Ecto neural progenitor cell (in vitro differentiated cells): ENCODE data around the gene VPS13D.
"Not testable (repeated sequence)": the region's sequence is repeated elsewhere in the genome, so short reads cannot be mapped to it uniquely, and the experiment has no call there.

ENCODE experiments used
- DNase-seq: peaks from one replicate; pipeline ENCODE4 v3.0.0-alpha.2; 2018; ENCODE audit warnings: low spot score

VPS13D gene

GRCh38 chr1:12201352-12202189 lies 28.3 kb upstream of the VPS13D start:
- no peak for DNase-seq

- no peak for DNase-seq
These were observed 27.7 kb upstream of the VPS13D start for GRCh38 chr1:12202190-12202497.

- DNase-seq, result no peak
These were observed 27.3 kb upstream of the VPS13D start for GRCh38 chr1:12202577-12202976.

GRCh38 chr1:12203216-12204007 lies 26.4 kb upstream of the VPS13D start:
- DNase-seq, result no peak

- no peak for DNase-seq
These were observed 25.7 kb upstream of the VPS13D start for GRCh38 chr1:12204140-12204539.

GRCh38 chr1:12204754-12205658 lies 24.8 kb upstream of the VPS13D start:
- DNase-seq, result no peak

- no peak for DNase-seq
These were observed 23.6 kb upstream of the VPS13D start for GRCh38 chr1:12206238-12206637.

GRCh38 chr1:12206792-12207424 lies 22.9 kb upstream of the VPS13D start:
- DNase-seq, result no peak

GRCh38 chr1:12208271-12208670 lies 21.6 kb upstream of the VPS13D start:
- DNase-seq, result no peak

GRCh38 chr1:12208764-12209494 lies 20.9 kb upstream of the VPS13D start:
- DNase-seq, result peak; percentile 93

GRCh38 chr1:12209495-12209832 lies 20.4 kb upstream of the VPS13D start:
- DNase-seq, result no peak

GRCh38 chr1:12215118-12215961 lies 14.5 kb upstream of the VPS13D start:
- DNase-seq, result no peak

GRCh38 chr1:12219800-12220199 lies 10.0 kb upstream of the VPS13D start:
- no peak for DNase-seq

- DNase-seq, result no peak
These were observed 8.9 kb upstream of the VPS13D start for GRCh38 chr1:12220890-12221289.

- not testable (repeated sequence) for DNase-seq
These were observed 7.1 kb upstream of the VPS13D start for GRCh38 chr1:12222700-12223099.

- DNase-seq, result not testable (repeated sequence)
These were observed 5.7 kb upstream of the VPS13D start for GRCh38 chr1:12224092-12224491.

GRCh38 chr1:12228979-12229378 lies 851 bp upstream of the VPS13D start:
- DNase-seq, result no peak

- no peak for DNase-seq
These were observed 420 bp upstream of the VPS13D start for GRCh38 chr1:12229386-12229834.

- peak; percentile 55 for DNase-seq
These were observed 882 bp downstream of the VPS13D start for GRCh38 chr1:12230549-12231275.

GRCh38 chr1:12231276-12231595 lies 1.4 kb downstream of the VPS13D start:
- no peak for DNase-seq
